PC-3 (cell line): ENCODE data around the gene ATP8B3. TPM values are rescaled to one million over a fixed set of nuclear protein-coding genes. Genes with fewer than 3 reads are reported as not detected.

ENCODE experiments used
- ATAC-seq: fragments of 200-7000 bp; cut with Tn5 transposase; 2 replicates; pipeline ENCODE4 v1.9.1; 2020; ENCODE audit warnings: mild to moderate bottlenecking, moderate library complexity
- BruUV-seq: library from RNA; stranded (reverse); fragments of 400-500 nt; replicated peaks from 2 replicates; lab custom pipeline; 2021; lab: Mats Ljungman, UMichigan
- CTCF ChIA-PET: fragments of 300-600 bp; sonication (Branson Sonifier 250); formaldehyde crosslinking; loops from one replicate; lab custom pipeline; 2022; ENCODE audit warnings: antibody characterized with exemption; lab: Charles Lee
- POLR2A ChIA-PET: fragments of 300-600 bp; sonication (Branson Sonifier 250); formaldehyde crosslinking; loops from one replicate; lab custom pipeline; 2022; ENCODE audit warnings: antibody characterized with exemption; ENCODE audit not compliant: unreplicated experiment; lab: Charles Lee
- DNase-seq: peaks from one replicate; pipeline ENCODE4 v3.0.0-alpha.2; 2015
- H2AFZ ChIP-seq: fragments of 300-600 bp; sonication (generic); 2 replicates; pipeline ENCODE4 v1.6.0; 2016; ENCODE audit warnings: antibody characterized with exemption, low read length
- H3F3A ChIP-seq: fragments of 300-600 bp; sonication (generic); one replicate; pipeline ENCODE4 v1.6.0; 2017; ENCODE audit warnings: antibody characterized with exemption, low read length, control low read depth, mild to moderate bottlenecking; ENCODE audit not compliant: unreplicated experiment
- H3K27ac ChIP-seq: fragments of 300-600 bp; sonication (generic); 2 replicates; pipeline ENCODE4 v1.5.1; 2016; ENCODE audit warnings: mild to moderate bottlenecking, low read length
- H3K27me3 ChIP-seq: fragments of 300-600 bp; sonication (generic); 2 replicates; pipeline ENCODE4 v1.6.1; 2016; ENCODE audit warnings: low read length, mixed read lengths
- H3K36me3 ChIP-seq: fragments of 300-600 bp; sonication (generic); 2 replicates; pipeline ENCODE4 v1.6.1; 2016; ENCODE audit warnings: low read depth, mixed run types, low read length, mixed read lengths
- H3K4me1 ChIP-seq: fragments of 300-600 bp; sonication (generic); 2 replicates; pipeline ENCODE4 v1.5.1; 2016; ENCODE audit warnings: low read length; ENCODE audit not compliant: insufficient read depth
- H3K4me2 ChIP-seq: fragments of 300-600 bp; sonication (generic); 2 replicates; pipeline ENCODE4 v1.6.0; 2016; ENCODE audit warnings: low read length
- H3K4me3 ChIP-seq: fragments of 300-600 bp; sonication (generic); 2 replicates; pipeline ENCODE4 v1.5.1; 2016; ENCODE audit warnings: mild to moderate bottlenecking, low read length, mixed read lengths
- H3K79me2 ChIP-seq: fragments of 300-600 bp; sonication (generic); 2 replicates; pipeline ENCODE4 v1.6.1; 2017; ENCODE audit warnings: low read length, mixed read lengths
- H3K9ac ChIP-seq: fragments of 300-600 bp; sonication (generic); 2 replicates; pipeline ENCODE4 v1.6.0; 2016; ENCODE audit warnings: mild to moderate bottlenecking, low read length
- H3K9me2 ChIP-seq: fragments of 300-600 bp; sonication (generic); replicated peaks from 2 replicates; pipeline ENCODE4 v1.6.1; 2016; ENCODE audit warnings: mixed run types, low read length, mixed read lengths
- H3K9me3 ChIP-seq: fragments of 300-600 bp; sonication (generic); 2 replicates; pipeline ENCODE4 v1.6.1; 2016; ENCODE audit warnings: low read length, mixed read lengths
- H4K20me1 ChIP-seq: fragments of 300-600 bp; sonication (generic); 2 replicates; pipeline ENCODE4 v1.6.1; 2016; ENCODE audit warnings: low read length, mixed read lengths
- EZH2 ChIP-seq: fragments of 300-600 bp; sonication (generic); IDR thresholded peaks from one replicate; pipeline ENCODE4 v1.6.1; 2017; ENCODE audit warnings: antibody characterized with exemption, mild to moderate bottlenecking, low read length; ENCODE audit not compliant: unreplicated experiment
- EZH2phosphoT487 ChIP-seq: fragments of 300-600 bp; sonication (generic); IDR thresholded peaks from 2 replicates; pipeline ENCODE4 v1.6.1; 2018; ENCODE audit warnings: mild to moderate bottlenecking, antibody characterized with exemption, low read length, borderline replicate concordance
- intact Hi-C: fragments of 100-400 bp; cut with micrococcal nuclease; formaldehyde crosslinking; loops from 2 replicates; pipeline ENCODE4 v1.9.0; 2023
- total RNA-seq: library from RNA; depleted of rRNA; stranded (reverse); fragments of >200 nt; gene quantifications from 2 replicates; pipeline ENCODE4 v1.2.3, GENCODE V29; 2014
- TF ChIP-seq, protein P1 (sequence below): fragments of 300-600 bp; sonication (generic); conservative IDR thresholded peaks from 2 replicates; pipeline ENCODE4 v1.5.1; 2017; ENCODE audit warnings: antibody characterized with exemption, low read depth, mild to moderate bottlenecking, low read length

The ATP8B3 gene
- total RNA-seq, 1 experiment from 2014 or later, result 4.2 TPM

DNA sequence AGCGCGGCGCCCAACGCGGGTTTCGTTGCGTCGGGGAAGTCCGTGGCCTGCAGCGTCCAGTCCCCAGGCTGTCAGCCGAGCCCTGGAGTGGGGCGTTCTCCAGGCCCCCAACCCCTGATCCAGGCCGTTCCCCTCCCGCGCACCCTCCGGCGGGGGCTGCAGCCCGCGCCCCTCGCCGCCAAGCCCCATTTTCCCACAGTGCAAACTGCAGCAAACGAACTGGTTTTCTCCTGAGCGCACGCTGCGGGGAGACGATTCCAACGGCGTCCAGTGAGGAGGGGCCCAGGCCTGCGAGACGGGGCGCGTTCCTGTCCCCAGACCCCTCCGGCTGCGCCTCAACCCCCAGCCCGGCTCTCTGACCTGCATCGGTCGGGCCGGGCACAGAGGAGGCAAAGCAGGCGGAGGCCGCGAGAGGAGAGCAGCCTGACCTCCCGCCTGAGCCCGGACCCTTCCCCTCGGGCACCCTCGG is 63.2 kb downstream of the ATP8B3 start:
- H3K27me3 ChIP-seq, result 0 out of 2 replicates have a peak, but pooled peaks cover 4% of the 10 kb centered on the region
- peak overlapping the region; percentile 99 for H3K27ac ChIP-seq
- ATAC-seq (no peak), DNase-seq (no peak)
- no peaks in the 10 kb centered on the region for H3K9me3 ChIP-seq
- H2AFZ ChIP-seq, result peak overlapping the region; percentile 59; the same call in 1 of the 2 replicates
- intact Hi-C loops, result loop anchor here (5.0 kb wide), 1 partner anchor 77 kb away; no protein-coding TSS in a partner anchor
- BruUV-seq, result no TSS peak
- no peaks in the 10 kb centered on the region for H3K79me2 ChIP-seq
- H3K36me3 ChIP-seq, result no peaks in the 10 kb centered on the region
- ChIA-PET CTCF (no interaction called here), POLR2A (no interaction called here)
- no peak for TF ChIP-seq EZH2
- TF ChIP-seq EZH2phosphoT487, result no peak
- TF ChIP-seq, protein P1, sequence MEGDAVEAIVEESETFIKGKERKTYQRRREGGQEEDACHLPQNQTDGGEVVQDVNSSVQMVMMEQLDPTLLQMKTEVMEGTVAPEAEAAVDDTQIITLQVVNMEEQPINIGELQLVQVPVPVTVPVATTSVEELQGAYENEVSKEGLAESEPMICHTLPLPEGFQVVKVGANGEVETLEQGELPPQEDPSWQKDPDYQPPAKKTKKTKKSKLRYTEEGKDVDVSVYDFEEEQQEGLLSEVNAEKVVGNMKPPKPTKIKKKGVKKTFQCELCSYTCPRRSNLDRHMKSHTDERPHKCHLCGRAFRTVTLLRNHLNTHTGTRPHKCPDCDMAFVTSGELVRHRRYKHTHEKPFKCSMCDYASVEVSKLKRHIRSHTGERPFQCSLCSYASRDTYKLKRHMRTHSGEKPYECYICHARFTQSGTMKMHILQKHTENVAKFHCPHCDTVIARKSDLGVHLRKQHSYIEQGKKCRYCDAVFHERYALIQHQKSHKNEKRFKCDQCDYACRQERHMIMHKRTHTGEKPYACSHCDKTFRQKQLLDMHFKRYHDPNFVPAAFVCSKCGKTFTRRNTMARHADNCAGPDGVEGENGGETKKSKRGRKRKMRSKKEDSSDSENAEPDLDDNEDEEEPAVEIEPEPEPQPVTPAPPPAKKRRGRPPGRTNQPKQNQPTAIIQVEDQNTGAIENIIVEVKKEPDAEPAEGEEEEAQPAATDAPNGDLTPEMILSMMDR, result no peak
- no peaks in the 10 kb centered on the region for H3K9me2 ChIP-seq
- peak overlapping the region; percentile 70 for H3K4me3 ChIP-seq
- peaks cover 42% of the 10 kb centered on the region for H3K4me1 ChIP-seq
- peak overlapping the region; percentile 95 for H3K9ac ChIP-seq
- H3K4me2 ChIP-seq, result peak overlapping the region; percentile 97
- H3F3A ChIP-seq, result no peaks in the 10 kb centered on the region
- no peaks in the 10 kb centered on the region for H4K20me1 ChIP-seq

DNA sequence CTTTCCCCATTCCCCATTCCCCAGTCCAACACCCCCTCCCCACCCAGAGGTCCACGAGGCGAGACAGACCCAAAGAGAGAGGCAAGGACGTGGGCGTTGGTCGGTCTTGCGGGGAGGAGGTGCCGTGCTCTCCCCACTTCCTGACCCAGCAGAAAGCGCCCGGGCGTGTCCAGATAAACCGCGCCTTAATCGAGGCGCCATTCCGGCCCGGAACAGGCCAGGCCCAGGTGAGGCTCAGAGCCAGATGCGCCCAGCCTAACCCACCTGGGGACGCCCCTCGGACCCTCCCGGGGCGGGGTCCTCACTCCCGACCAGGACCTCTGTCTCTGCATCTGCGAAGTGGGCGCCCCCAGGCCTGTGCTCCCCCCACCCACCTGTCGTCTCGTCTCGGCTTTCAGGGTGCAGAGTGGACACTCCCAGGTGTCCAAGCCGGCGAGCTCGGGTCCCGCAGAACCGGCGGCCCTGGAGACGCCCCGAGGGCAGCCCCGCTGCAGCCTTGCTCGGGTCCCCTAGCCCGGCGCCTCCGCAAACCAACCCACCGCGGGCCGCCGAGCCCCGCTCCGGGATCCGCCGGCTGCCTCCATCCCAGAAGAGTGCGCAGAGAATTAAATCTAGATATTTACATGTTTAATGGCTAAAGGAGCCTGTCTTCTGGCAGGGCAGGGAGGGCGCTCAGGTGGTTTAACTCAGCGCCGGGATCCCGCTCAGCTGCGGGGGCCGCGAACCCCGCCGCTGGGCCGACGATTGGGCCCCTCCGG is 63.8 kb downstream of the ATP8B3 start:
- H3K9me3 ChIP-seq, result no peaks in the 10 kb centered on the region
- TF ChIP-seq, protein P1, result no peak
- TF ChIP-seq EZH2phosphoT487, result no peak
- TF ChIP-seq EZH2, result no peak
- CTCF ChIA-PET, result no interaction called here
- no peaks in the 10 kb centered on the region for H3K36me3 ChIP-seq
- H3K4me2 ChIP-seq, result peak overlapping the region; percentile 97
- ATAC-seq, result peak; percentile 34
- peaks cover 42% of the 10 kb centered on the region for H3K4me1 ChIP-seq
- H3K4me3 ChIP-seq, result peak overlapping the region; percentile 70
- 0 out of 2 replicates have a peak, but pooled peaks cover 4% of the 10 kb centered on the region for H3K27me3 ChIP-seq
- POLR2A ChIA-PET, result interaction anchor here (0.5 kb wide), 1 partner anchor 25 kb away, joined by 7 read pairs; no protein-coding TSS in a partner anchor
- intact Hi-C loops, result loop anchor here (5.0 kb wide), 1 partner anchor 76 kb away; no protein-coding TSS in a partner anchor
- peak overlapping the region; percentile 99 for H3K27ac ChIP-seq
- DNase-seq, result no peak
- H2AFZ ChIP-seq, result peak overlapping the region; percentile 59
- no peaks in the 10 kb centered on the region for H4K20me1 ChIP-seq
- H3K9ac ChIP-seq, result peak overlapping the region; percentile 95
- no TSS peak for BruUV-seq
- no peaks in the 10 kb centered on the region for H3F3A ChIP-seq
- H3K9me2 ChIP-seq, result no peaks in the 10 kb centered on the region
- no peaks in the 10 kb centered on the region for H3K79me2 ChIP-seq
